PC-9 (cell line): ENCODE results near the gene GP2. TPM values are rescaled to one million over a fixed set of nuclear protein-coding genes. Genes with fewer than 3 reads are reported as not detected.

Experiments
- BruUV-seq: library from RNA; stranded (reverse); fragments of 400-500 nt; replicated peaks from 2 replicates; lab custom pipeline; 2021; lab: Mats Ljungman, UMichigan
- CTCF ChIA-PET: fragments of 300-600 bp; sonication (Branson Sonifier 250); formaldehyde crosslinking; loops from one replicate; lab custom pipeline; 2022; ENCODE audit warnings: antibody characterized with exemption; lab: Charles Lee
- POLR2A ChIA-PET: fragments of 300-600 bp; sonication (Branson Sonifier 250); formaldehyde crosslinking; loops from one replicate; lab custom pipeline; 2022; ENCODE audit warnings: antibody characterized with exemption; ENCODE audit not compliant: unreplicated experiment; lab: Charles Lee
- DNase-seq, 2 experiments: peaks; one replicate each; pipeline versions ENCODE4 v3.0.0 to v3.0.0-alpha.2; 2015 to 2022; ENCODE audit warnings: mixed read lengths in 1 of 2
- H2AFZ ChIP-seq: fragments of 200-600 bp; sonication (generic); 2 replicates; pipeline ENCODE4 v1.8.1; 2017; ENCODE audit warnings: antibody characterized with exemption
- H3F3A ChIP-seq: fragments of 200-600 bp; sonication (generic); 2 replicates; pipeline ENCODE4 v1.8.1; 2017; ENCODE audit warnings: antibody characterized with exemption, mild to moderate bottlenecking, low read depth; ENCODE audit not compliant: insufficient read depth
- H3K27ac ChIP-seq: fragments of 200-600 bp; sonication (generic); 2 replicates; pipeline ENCODE4 v1.6.1; 2016; ENCODE audit warnings: mixed run types
- H3K27me3 ChIP-seq: fragments of 200-600 bp; sonication (generic); 2 replicates; pipeline ENCODE4 v1.6.1; 2016; ENCODE audit warnings: low read depth, mixed run types; ENCODE audit not compliant: insufficient read depth
- H3K36me3 ChIP-seq: fragments of 200-600 bp; sonication (generic); 2 replicates; pipeline ENCODE4 v1.6.1; 2016; ENCODE audit warnings: low read depth, mixed run types
- H3K4me1 ChIP-seq: fragments of 200-600 bp; sonication (generic); replicated peaks from 2 replicates; pipeline ENCODE4 v1.6.1; 2016; ENCODE audit warnings: mixed run types; ENCODE audit not compliant: insufficient read depth
- H3K4me2 ChIP-seq: fragments of 200-600 bp; sonication (generic); 2 replicates; pipeline ENCODE4 v1.6.1; 2017; ENCODE audit warnings: mixed run types
- H3K4me3 ChIP-seq: fragments of 200-600 bp; sonication (generic); 2 replicates; pipeline ENCODE4 v1.6.1; 2016; ENCODE audit warnings: mixed run types
- H3K79me2 ChIP-seq: fragments of 200-600 bp; sonication (generic); 2 replicates; pipeline ENCODE4 v1.6.1; 2017; ENCODE audit warnings: low read depth, mixed run types
- H3K9me2 ChIP-seq: fragments of 200-600 bp; sonication (generic); 2 replicates; pipeline ENCODE4 v1.8.1; 2017; ENCODE audit warnings: mild to moderate bottlenecking; ENCODE audit not compliant: insufficient read depth
- H3K9me3 ChIP-seq: fragments of 200-600 bp; sonication (generic); 2 replicates; pipeline ENCODE4 v1.8.1; 2016; ENCODE audit warnings: low read depth; ENCODE audit not compliant: insufficient read depth
- H4K20me1 ChIP-seq: fragments of 200-600 bp; sonication (generic); 2 replicates; pipeline ENCODE4 v1.8.1; 2017; ENCODE audit not compliant: insufficient read depth
- EZH2 ChIP-seq: fragments of 200-600 bp; sonication (generic); IDR thresholded peaks from 2 replicates; pipeline ENCODE4 v1.8.0; 2017; ENCODE audit warnings: antibody characterized with exemption, low read depth
- intact Hi-C: fragments of 100-400 bp; cut with micrococcal nuclease; formaldehyde crosslinking; loops from one replicate; pipeline ENCODE4 v1.10.0; 2022; ENCODE audit not compliant: unreplicated experiment
- total RNA-seq: library from RNA; stranded (reverse); gene quantifications from 2 replicates; pipeline ENCODE4 v1.2.3, GENCODE V29; 2021
- TF ChIP-seq, protein P1 (sequence below): fragments of 200-600 bp; sonication (generic); conservative IDR thresholded peaks from 2 replicates; pipeline ENCODE4 v1.6.1; 2017; ENCODE audit warnings: mixed run types, antibody characterized with exemption, mild to moderate bottlenecking, moderate library complexity

The GP2 gene
- total RNA-seq, 1 experiment from 2014 or later = not detected

DNA sequence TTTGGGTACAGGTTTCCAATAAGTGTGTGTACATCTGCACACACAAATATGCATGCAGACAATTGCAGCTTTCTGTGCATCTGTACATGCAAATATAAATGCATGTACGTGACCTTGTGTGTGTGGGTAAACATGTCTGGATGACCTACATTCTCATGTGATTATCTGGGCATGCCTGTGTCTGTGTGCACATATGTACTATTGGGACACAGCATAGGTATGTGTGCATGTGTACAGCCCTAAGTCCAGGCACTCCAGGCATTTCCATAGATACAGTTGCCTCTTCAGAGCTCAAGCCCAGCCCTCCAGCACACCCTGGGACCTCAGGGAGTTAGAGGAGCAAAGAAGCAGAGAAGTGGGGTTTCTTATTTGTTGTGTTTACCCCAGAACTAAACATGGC lies 7.1 kb upstream of the GP2 start:
- no peaks in the 10 kb centered on the region for H3K9me3 ChIP-seq
- TF ChIP-seq EZH2 = no peak
- TF ChIP-seq, protein P1, sequence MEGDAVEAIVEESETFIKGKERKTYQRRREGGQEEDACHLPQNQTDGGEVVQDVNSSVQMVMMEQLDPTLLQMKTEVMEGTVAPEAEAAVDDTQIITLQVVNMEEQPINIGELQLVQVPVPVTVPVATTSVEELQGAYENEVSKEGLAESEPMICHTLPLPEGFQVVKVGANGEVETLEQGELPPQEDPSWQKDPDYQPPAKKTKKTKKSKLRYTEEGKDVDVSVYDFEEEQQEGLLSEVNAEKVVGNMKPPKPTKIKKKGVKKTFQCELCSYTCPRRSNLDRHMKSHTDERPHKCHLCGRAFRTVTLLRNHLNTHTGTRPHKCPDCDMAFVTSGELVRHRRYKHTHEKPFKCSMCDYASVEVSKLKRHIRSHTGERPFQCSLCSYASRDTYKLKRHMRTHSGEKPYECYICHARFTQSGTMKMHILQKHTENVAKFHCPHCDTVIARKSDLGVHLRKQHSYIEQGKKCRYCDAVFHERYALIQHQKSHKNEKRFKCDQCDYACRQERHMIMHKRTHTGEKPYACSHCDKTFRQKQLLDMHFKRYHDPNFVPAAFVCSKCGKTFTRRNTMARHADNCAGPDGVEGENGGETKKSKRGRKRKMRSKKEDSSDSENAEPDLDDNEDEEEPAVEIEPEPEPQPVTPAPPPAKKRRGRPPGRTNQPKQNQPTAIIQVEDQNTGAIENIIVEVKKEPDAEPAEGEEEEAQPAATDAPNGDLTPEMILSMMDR = no peak
- H4K20me1 ChIP-seq = no peaks in the 10 kb centered on the region
- no peaks in the 10 kb centered on the region for H3K36me3 ChIP-seq
- no peak overlapping the region for H3K27ac ChIP-seq
- DNase-seq = no peak
- H3K27me3 ChIP-seq = peaks cover 35% of the 10 kb centered on the region
- no peaks in the 10 kb centered on the region for H3K4me1 ChIP-seq
- POLR2A ChIA-PET = no interaction called here
- no peaks in the 10 kb centered on the region for H3F3A ChIP-seq
- intact Hi-C loops = no loop called here
- H3K4me2 ChIP-seq = no peak overlapping the region
- no peaks in the 10 kb centered on the region for H3K79me2 ChIP-seq
- H3K4me3 ChIP-seq = no peak overlapping the region
- CTCF ChIA-PET = no interaction called here
- no TSS peak for BruUV-seq
- no peaks in the 10 kb centered on the region for H3K9me2 ChIP-seq
- H2AFZ ChIP-seq = no peak overlapping the region

DNA sequence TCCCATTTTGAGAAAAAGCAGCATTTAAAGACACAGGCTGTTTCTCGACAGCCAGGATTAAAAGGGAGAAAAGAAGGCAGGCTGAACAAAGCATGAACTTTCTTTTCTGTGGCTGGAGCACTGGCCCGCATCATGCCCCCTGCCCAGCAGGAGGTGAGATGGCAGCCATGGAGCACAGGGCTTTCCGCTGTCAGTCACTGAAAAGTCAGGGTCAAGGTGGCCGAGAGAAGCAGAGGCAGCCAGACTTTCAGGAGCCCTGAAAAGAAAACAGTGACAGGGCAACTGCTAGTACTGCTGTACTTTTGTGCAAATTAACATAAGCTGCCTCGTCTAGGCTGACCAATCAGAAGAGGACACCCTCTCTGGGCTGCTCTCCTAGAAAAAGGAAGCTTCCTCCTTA lies 5.8 kb upstream of the GP2 start:
- no peak for TF ChIP-seq EZH2
- BruUV-seq = no TSS peak
- CTCF ChIA-PET = no interaction called here

DNA sequence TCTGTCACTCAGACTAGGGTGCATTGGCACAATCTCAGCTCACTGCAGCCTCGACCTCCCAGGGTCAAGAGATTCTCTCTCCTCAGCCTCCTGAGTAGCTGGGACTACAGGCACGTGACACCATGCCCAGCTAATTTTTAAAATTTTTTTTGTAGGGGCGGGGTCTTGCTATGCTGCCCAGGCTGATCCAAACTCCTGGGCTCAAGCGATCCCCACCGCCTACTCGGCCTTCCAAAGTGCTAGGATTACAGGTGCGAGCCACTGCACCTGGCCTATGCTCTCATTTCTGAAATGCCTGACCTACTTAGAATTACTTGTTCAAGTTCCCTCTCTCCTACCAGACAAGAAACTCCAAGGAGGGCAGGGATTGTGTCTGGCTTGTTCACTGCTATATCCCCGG lies 5.1 kb upstream of the GP2 start:
- no peaks in the 10 kb centered on the region for H3K9me3 ChIP-seq
- DNase-seq = no peak
- H3K9me2 ChIP-seq = no peaks in the 10 kb centered on the region
- no peak overlapping the region for H3K4me3 ChIP-seq
- H3K79me2 ChIP-seq = no peaks in the 10 kb centered on the region
- CTCF ChIA-PET = no interaction called here
- BruUV-seq = no TSS peak
- POLR2A ChIA-PET = no interaction called here
- no peaks in the 10 kb centered on the region for H3K4me1 ChIP-seq
- no peak overlapping the region for H3K27ac ChIP-seq
- TF ChIP-seq, protein P1 = no peak
- TF ChIP-seq EZH2 = no peak
- H3K36me3 ChIP-seq = no peaks in the 10 kb centered on the region
- no peaks in the 10 kb centered on the region for H3F3A ChIP-seq
- intact Hi-C loops = no loop called here
- no peaks in the 10 kb centered on the region for H4K20me1 ChIP-seq
- no peak overlapping the region for H3K4me2 ChIP-seq
- H2AFZ ChIP-seq = no peak overlapping the region
- peaks cover 18% of the 10 kb centered on the region for H3K27me3 ChIP-seq

More for the DNA sequence above, 5.8 kb upstream of the GP2 start:
- H3F3A ChIP-seq = no peaks in the 10 kb centered on the region
- no peaks in the 10 kb centered on the region for H3K9me3 ChIP-seq
- no peaks in the 10 kb centered on the region for H4K20me1 ChIP-seq
- H3K4me1 ChIP-seq = no peaks in the 10 kb centered on the region
- H3K4me2 ChIP-seq = no peak overlapping the region
- no peaks in the 10 kb centered on the region for H3K9me2 ChIP-seq
- no peaks in the 10 kb centered on the region for H3K79me2 ChIP-seq
- H3K27ac ChIP-seq = no peak overlapping the region
- POLR2A ChIA-PET = no interaction called here
- intact Hi-C loops = no loop called here
- H2AFZ ChIP-seq = no peak overlapping the region
- H3K27me3 ChIP-seq = peaks cover 25% of the 10 kb centered on the region
- no peak overlapping the region for H3K4me3 ChIP-seq
- no peak for DNase-seq
- no peaks in the 10 kb centered on the region for H3K36me3 ChIP-seq

DNA sequence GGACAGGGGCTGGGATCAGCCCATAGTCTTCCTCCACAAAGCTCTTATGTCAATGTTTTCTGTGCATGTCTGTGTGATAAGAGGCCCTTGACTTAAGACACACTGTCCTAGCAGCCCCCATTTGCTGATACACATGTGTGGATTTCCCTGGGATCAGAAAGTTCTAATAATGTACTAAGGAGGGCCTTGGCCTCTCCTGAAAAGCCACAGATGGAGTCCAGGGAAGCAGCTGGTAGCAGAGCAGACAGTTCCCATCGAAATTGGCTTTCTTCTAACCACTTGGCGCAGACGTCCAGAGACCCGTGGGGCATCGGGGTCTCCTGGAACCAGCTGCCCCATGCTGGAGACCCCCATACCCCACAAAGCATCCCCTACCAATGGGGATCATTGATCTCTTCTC lies 4.3 kb upstream of the GP2 start:
- intact Hi-C loops = no loop called here
- no TSS peak for BruUV-seq
- TF ChIP-seq, protein P1 = no peak
- no peak for TF ChIP-seq EZH2
- no peak overlapping the region for H2AFZ ChIP-seq
- ChIA-PET POLR2A (interaction anchor here (0.6 kb wide), 1 partner anchor 29 kb away, joined by 14 read pairs; no protein-coding TSS in a partner anchor), CTCF (no interaction called here)
- H3K27me3 ChIP-seq = peaks cover 12% of the 10 kb centered on the region; the same call in 1 of the 2 replicates
- DNase-seq = no peak
- no peak overlapping the region for H3K27ac ChIP-seq
- H4K20me1 ChIP-seq = no peaks in the 10 kb centered on the region
- H3K79me2 ChIP-seq = no peaks in the 10 kb centered on the region
- no peaks in the 10 kb centered on the region for H3K36me3 ChIP-seq
- H3K9me3 ChIP-seq = no peaks in the 10 kb centered on the region
- no peak overlapping the region for H3K4me2 ChIP-seq
- H3K9me2 ChIP-seq = no peaks in the 10 kb centered on the region
- H3F3A ChIP-seq = no peaks in the 10 kb centered on the region
- H3K4me1 ChIP-seq = no peaks in the 10 kb centered on the region
- H3K4me3 ChIP-seq = no peak overlapping the region
